HEK293T (cell line): ENCODE data around the gene BCOR.

Source experiments
- CTCF ChIA-PET: fragments of 350-600 bp; formaldehyde crosslinking; extraction: SDS; loops from one replicate; lab custom pipeline; 2021; ENCODE audit warnings: antibody characterized with exemption, inconsistent platforms; lab: Yijun Ruan, JAX
- POLR2A ChIA-PET: fragments of 350-600 bp; formaldehyde crosslinking; extraction: SDS; loops from one replicate; lab custom pipeline; 2020; ENCODE audit warnings: antibody characterized with exemption, inconsistent platforms; lab: Yijun Ruan, JAX
- DNase-seq: peaks from one replicate; pipeline ENCODE4 v3.0.0; 2012; ENCODE audit warnings: mixed read lengths; ENCODE audit errors: extremely low spot score
- ARNT ChIP-seq: fragments of 450-650 bp; IDR thresholded peaks from 2 replicates; pipeline ENCODE4 v1.6.1; 2017; ENCODE audit warnings: mild to moderate bottlenecking
- BHLHE40 ChIP-seq: fragments of 450-650 bp; IDR thresholded peaks from 2 replicates; pipeline ENCODE4 v1.6.1; 2016; ENCODE audit warnings: mild to moderate bottlenecking, moderate library complexity, borderline replicate concordance
- CTBP1 ChIP-seq: fragments of 450-650 bp; IDR thresholded peaks from 2 replicates; pipeline ENCODE4 v1.6.1; 2016; ENCODE audit warnings: borderline replicate concordance
- ELF4 ChIP-seq: fragments of 450-650 bp; IDR thresholded peaks from 2 replicates; pipeline ENCODE4 v1.6.1; 2017; ENCODE audit warnings: antibody characterized with exemption
- FOXA1 ChIP-seq: fragments of 450-650 bp; IDR thresholded peaks from 2 replicates; pipeline ENCODE4 v1.6.1; 2016; ENCODE audit warnings: mild to moderate bottlenecking
- FOXK2 ChIP-seq: fragments of 450-650 bp; IDR thresholded peaks from 2 replicates; pipeline ENCODE4 v1.6.1; 2016; ENCODE audit warnings: mild to moderate bottlenecking
- FOXM1 ChIP-seq: fragments of 450-650 bp; IDR thresholded peaks from 2 replicates; pipeline ENCODE4 v1.6.1; 2017; ENCODE audit warnings: mild to moderate bottlenecking, borderline replicate concordance
- HDGF ChIP-seq: fragments of 450-650 bp; IDR thresholded peaks from 2 replicates; pipeline ENCODE4 v1.6.1; 2017; ENCODE audit warnings: antibody characterized with exemption, borderline replicate concordance
- L3MBTL2 ChIP-seq: fragments of 450-650 bp; conservative IDR thresholded peaks from 2 replicates; pipeline ENCODE4 v1.6.1; 2016; ENCODE audit warnings: mild to moderate bottlenecking
- LEF1 ChIP-seq: fragments of 450-650 bp; IDR thresholded peaks from 2 replicates; pipeline ENCODE4 v1.6.1; 2017; ENCODE audit warnings: mild to moderate bottlenecking, borderline replicate concordance
- NFRKB ChIP-seq: fragments of 450-650 bp; IDR thresholded peaks from 2 replicates; pipeline ENCODE4 v1.6.1; 2016; ENCODE audit warnings: mild to moderate bottlenecking, moderate library complexity
- PKNOX1 ChIP-seq: fragments of 450-650 bp; IDR thresholded peaks from 2 replicates; pipeline ENCODE4 v1.6.1; 2016
- SP1 ChIP-seq: fragments of 450-650 bp; IDR thresholded peaks from 2 replicates; pipeline ENCODE4 v1.6.1; 2017
- SUZ12 ChIP-seq: fragments of 450-650 bp; IDR thresholded peaks from 2 replicates; pipeline ENCODE4 v1.6.1; 2016; ENCODE audit warnings: mild to moderate bottlenecking
- TARDBP ChIP-seq: fragments of 450-650 bp; IDR thresholded peaks from 2 replicates; pipeline ENCODE4 v1.6.1; 2016
- ZNF384 ChIP-seq: fragments of 450-650 bp; IDR thresholded peaks from 2 replicates; pipeline ENCODE4 v1.6.1; 2016

The BCOR gene

DNA sequence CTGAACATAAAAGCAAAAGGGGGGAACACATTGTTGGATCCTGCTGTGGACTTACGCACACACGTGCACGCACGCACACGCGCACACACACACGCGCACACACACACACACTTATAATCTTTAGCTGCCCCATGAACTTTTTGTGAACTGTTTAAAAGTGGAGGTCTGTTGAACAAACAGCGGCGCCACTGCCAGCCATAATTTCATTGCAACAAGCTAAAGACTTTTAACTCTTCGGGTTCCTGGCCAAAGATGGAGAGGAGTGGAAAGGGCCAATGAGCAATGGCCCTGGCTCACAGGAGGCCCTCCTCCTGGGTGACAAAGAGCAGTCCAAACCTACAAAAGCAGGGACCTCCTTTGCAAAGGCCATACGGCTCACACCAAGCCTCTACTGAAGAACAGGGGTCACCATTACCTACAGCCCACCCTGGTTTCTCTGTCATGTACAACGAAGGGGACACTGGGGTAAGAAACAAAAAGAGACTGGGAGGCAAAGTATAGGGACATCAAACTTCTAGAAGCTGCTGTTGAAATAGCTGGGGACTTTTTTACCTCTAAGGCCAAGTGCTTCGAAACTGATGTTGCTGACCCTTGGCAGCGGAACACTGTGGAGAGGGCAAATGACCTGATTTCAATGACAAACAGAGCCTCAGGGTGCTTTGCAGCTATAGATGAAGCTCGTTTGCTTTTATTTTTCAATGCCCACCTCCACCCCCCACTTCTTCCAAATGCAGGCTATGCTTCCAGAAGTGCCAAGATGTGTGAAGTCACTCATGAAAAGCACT is 16.7 kb downstream of the BCOR start:
- ChIA-PET POLR2A (interaction anchor here (0.9 to 1.1 kb wide), 2 partner anchors 17 to 24 kb away, joined by 3 read pairs; partner anchors contain the start of gene BCOR), CTCF (interaction anchor here (0.7 kb wide), 1 partner anchor 210 kb away, joined by 3 read pairs; no protein-coding TSS in a partner anchor)
- no peak for TF ChIP-seq NFRKB
- TF ChIP-seq HDGF: no peak
- no peak for TF ChIP-seq FOXM1
- no peak for TF ChIP-seq FOXA1
- TF ChIP-seq SUZ12: no peak
- TF ChIP-seq BHLHE40: no peak
- no peak for TF ChIP-seq PKNOX1
- no peak for TF ChIP-seq LEF1
- no peak for TF ChIP-seq ELF4
- no peak for TF ChIP-seq CTBP1
- no peak for TF ChIP-seq ZNF384
- DNase-seq: no peak

- ChIA-PET POLR2A (no interaction called here), CTCF (interaction anchor here (0.6 to 0.9 kb wide), 2 partner anchors 263 to 393 kb away, joined by 3 read pairs; no protein-coding TSS in a partner anchor)
- no peak for TF ChIP-seq FOXA1
- TF ChIP-seq FOXK2: no peak
- TF ChIP-seq LEF1: no peak
- TF ChIP-seq ZNF384: no peak
- no peak for TF ChIP-seq FOXM1
- TF ChIP-seq SP1: no peak
- no peak for TF ChIP-seq ELF4
- no peak for TF ChIP-seq ARNT
- no peak for TF ChIP-seq L3MBTL2
- no peak for TF ChIP-seq NFRKB
- no peak for TF ChIP-seq BHLHE40
- no peak for TF ChIP-seq PKNOX1
- no peak for TF ChIP-seq HDGF
- TF ChIP-seq SUZ12: no peak
- no peak for TF ChIP-seq TARDBP
- TF ChIP-seq CTBP1: no peak
- no peak for DNase-seq
Measured at GRCh38 chrX:40079572-40079971, 18.2 kb downstream of the BCOR start.

GRCh38 chrX:40078489-40079227 is 19.1 kb downstream of the BCOR start:
- no peak for TF ChIP-seq FOXM1
- no peak for TF ChIP-seq ZNF384
- TF ChIP-seq HDGF: no peak
- no peak for TF ChIP-seq PKNOX1
- no peak for TF ChIP-seq TARDBP
- TF ChIP-seq ELF4: no peak
- no peak for TF ChIP-seq FOXK2
- no peak for TF ChIP-seq SUZ12
- no peak for TF ChIP-seq FOXA1
- no peak for TF ChIP-seq LEF1
- TF ChIP-seq BHLHE40: no peak
- TF ChIP-seq ARNT: no peak
- no peak for TF ChIP-seq L3MBTL2
- no peak for TF ChIP-seq NFRKB
- no peak for TF ChIP-seq CTBP1
- DNase-seq: no peak
- CTCF ChIA-PET: interaction anchor here (0.6 to 0.9 kb wide), 2 partner anchors 262 to 392 kb away, joined by 3 read pairs; no protein-coding TSS in a partner anchor
- POLR2A ChIA-PET: no interaction called here

DNA sequence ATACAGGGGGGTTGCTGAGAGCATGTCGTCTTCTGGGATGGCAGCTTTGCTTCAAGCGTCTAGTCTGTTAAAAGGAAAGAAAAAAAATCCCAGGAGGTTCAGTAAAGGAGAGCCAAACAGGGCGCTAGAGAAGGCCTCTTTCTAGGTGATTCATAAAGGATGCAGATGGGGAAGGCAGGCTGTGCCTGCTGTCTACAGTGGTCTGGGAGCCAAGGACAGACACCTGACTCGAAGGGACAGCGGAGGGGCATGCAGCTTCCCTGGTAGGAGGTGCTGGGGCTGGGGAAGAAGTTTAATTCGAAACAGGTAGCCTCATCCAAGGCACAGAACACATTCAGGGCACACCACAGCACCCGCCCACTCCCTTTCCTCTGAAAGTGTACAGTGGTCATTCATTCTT is 19.9 kb downstream of the BCOR start:
- ChIA-PET CTCF (no interaction called here), POLR2A (no interaction called here)
- DNase-seq: no peak
- no peak for TF ChIP-seq FOXA1
- TF ChIP-seq CTBP1: no peak
- TF ChIP-seq BHLHE40: no peak
- TF ChIP-seq L3MBTL2: no peak
- no peak for TF ChIP-seq ELF4
- TF ChIP-seq ZNF384: no peak
- TF ChIP-seq TARDBP: no peak
- TF ChIP-seq SP1: no peak

DNA sequence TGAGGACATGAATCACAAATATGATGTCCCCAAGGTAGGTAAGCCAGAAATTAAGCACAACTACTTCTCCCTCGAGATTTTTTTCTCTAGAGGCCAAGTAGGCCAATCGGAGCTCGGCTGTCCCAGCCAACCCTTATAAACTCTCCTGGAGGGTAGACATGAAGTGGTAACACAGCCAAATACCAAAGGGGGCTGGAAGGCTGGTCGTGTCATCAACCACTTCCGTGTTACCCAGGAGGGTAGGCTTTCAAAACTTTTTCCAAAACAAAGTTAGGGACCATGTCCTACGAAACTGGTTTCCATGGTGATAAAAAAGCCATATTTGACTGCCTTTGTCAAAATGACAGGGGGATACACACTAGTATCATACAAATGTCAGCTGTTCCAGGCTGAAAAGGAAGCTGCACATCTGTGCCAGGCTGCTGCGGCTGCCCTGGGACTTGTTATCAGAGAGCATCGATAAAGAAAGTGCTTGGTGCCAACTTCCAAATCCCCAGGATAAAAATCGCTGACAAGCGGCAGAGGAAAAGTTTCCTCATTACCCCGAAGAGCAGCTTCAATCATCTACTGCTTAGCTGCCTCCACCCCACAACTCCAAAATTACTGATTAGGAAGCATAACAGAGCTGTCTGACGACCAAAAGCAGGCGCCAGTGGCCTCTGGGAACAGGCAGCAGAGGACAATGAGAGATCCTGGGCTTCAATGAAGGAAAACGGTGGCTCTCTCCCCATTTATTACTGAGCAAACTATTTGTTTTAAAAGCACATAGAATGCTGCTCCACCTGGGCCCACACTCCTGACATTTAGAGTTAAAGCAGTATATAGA is 20.8 kb downstream of the BCOR start:
- no peak for DNase-seq
- CTCF ChIA-PET: no interaction called here
- TF ChIP-seq HDGF (no peak), BHLHE40 (no peak), L3MBTL2 (no peak), FOXK2 (no peak), ZNF384 (no peak), ARNT (no peak), TARDBP (no peak), FOXM1 (no peak), SP1 (no peak), PKNOX1 (no peak), FOXA1 (no peak), NFRKB (no peak), CTBP1 (no peak), ELF4 (no peak), LEF1 (no peak), SUZ12 (no peak)
- POLR2A ChIA-PET: no interaction called here
